Measurements from ENCODE around the gene ARMC12.

Gene ARMC12

GRCh38 chr6:35752330-35752729 lies 15.5 kb downstream of the ARMC12 start:
- H3K4me3 ChIP-seq (ENCODE audit: low read depth, low read length), result no peak overlapping the region
- H2AFZ ChIP-seq (ENCODE audit: low read length, unreplicated experiment), result no peak overlapping the region
- no peaks in the 10 kb centered on the region for H3K79me2 ChIP-seq (ENCODE audit: control insufficient read depth, insufficient read depth, low read length, unreplicated experiment)
- H3K36me3 ChIP-seq (ENCODE audit: insufficient read depth, low read length), result no peaks in the 10 kb centered on the region
- no peaks in the 10 kb centered on the region for H3K4me1 ChIP-seq (ENCODE audit: control insufficient read depth, insufficient read depth, low read length, unreplicated experiment)
- no peak overlapping the region for H3K27ac ChIP-seq (ENCODE audit: low read depth, low read length)
- no peaks in the 10 kb centered on the region; the same call in 1 of the 2 replicates for H3K27me3 ChIP-seq (ENCODE audit: insufficient read depth, low read length)

DNA sequence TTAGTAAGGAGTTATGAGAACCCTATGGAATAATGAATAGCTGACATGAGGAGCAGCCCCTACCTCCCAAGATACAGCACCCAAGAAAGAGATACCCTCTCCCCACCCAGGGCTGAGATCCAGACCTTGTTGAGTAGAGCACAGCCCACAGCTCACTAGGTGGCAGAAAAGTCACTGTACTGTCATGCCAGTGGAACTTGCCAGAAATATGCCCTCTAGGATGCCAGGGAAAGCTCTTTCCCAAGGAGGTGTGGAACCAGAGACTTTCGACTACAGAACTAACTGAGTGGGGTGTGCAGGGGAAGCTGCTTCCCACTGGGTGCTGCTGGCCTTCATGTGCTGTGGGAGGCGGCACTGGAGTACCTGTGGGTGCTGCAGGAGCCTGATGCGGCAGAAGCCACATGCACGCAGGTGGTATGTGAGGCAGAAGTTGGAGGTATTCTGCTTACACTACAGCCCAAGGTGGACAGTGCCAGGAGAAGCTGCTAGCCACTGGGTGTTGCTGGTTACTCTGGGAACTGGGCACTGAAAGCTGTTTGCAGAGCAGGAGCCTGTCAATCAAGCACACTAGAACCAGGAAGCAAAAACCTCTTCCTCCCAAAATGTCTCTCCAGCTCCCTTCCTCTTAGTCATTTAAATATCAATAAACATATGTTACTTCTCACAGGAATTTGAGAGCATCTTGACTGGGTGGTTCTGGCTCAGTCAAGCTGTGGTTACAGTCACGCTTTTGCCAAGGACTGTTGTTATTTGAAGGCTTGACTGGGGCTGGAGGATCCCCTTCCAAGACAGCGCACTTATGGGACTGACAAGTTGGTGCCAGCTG lies 17.8 kb downstream of the ARMC12 start:
- Histone ChIP-seq H3K36me3 (ENCODE audit: insufficient read depth, low read length) (no peaks in the 10 kb centered on the region), H3K4me3 (ENCODE audit: low read depth, low read length) (no peak overlapping the region), H3K79me2 (ENCODE audit: control insufficient read depth, insufficient read depth, low read length, unreplicated experiment) (no peaks in the 10 kb centered on the region), H3K4me1 (ENCODE audit: control insufficient read depth, insufficient read depth, low read length, unreplicated experiment) (no peaks in the 10 kb centered on the region), H3K27ac (ENCODE audit: low read depth, low read length) (no peak overlapping the region), H3K27me3 (ENCODE audit: insufficient read depth, low read length) (no peaks in the 10 kb centered on the region; the same call in 1 of the 2 replicates), H2AFZ (ENCODE audit: low read length, unreplicated experiment) (no peak overlapping the region)

DNA sequence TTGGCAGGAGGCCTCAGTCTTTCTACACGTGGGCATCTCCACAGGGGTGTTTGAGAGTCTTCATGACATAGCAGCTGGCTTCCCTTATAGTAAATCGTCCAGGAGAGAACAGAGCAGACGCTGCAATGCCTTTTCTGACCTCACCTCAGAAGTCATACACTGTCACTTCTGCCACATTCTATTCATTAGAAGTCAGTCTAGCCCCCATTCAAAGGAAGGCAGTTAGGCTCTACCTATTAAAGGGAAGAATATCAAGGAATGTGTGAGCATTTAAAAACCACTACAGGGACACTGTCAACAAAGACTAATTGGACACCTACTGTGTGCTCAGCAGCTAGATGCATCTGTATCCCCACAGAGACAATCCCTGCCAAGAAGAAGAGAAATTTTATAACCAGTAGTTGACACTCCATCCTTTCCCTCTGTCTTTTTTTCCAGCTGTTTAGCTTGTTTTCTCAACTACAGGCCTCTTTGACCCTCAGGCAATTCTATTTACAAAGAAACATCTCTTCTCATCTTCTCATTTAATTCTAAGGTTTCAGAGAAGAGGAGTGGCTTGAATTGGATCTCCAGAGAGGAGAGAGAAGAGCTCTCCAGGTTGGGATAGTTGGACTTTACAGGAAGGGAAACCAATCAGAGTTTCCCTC lies 18.6 kb downstream of the ARMC12 start:
- no peak overlapping the region for H3K27ac ChIP-seq (ENCODE audit: low read depth, low read length)
- no peaks in the 10 kb centered on the region for H3K36me3 ChIP-seq (ENCODE audit: insufficient read depth, low read length)
- H2AFZ ChIP-seq (ENCODE audit: low read length, unreplicated experiment), result no peak overlapping the region
- H3K4me3 ChIP-seq (ENCODE audit: low read depth, low read length), result no peak overlapping the region
- H3K79me2 ChIP-seq (ENCODE audit: control insufficient read depth, insufficient read depth, low read length, unreplicated experiment), result no peaks in the 10 kb centered on the region
- no peaks in the 10 kb centered on the region for H3K4me1 ChIP-seq (ENCODE audit: control insufficient read depth, insufficient read depth, low read length, unreplicated experiment)
- peaks cover 2% of the 10 kb centered on the region for H3K27me3 ChIP-seq (ENCODE audit: insufficient read depth, low read length)

DNA sequence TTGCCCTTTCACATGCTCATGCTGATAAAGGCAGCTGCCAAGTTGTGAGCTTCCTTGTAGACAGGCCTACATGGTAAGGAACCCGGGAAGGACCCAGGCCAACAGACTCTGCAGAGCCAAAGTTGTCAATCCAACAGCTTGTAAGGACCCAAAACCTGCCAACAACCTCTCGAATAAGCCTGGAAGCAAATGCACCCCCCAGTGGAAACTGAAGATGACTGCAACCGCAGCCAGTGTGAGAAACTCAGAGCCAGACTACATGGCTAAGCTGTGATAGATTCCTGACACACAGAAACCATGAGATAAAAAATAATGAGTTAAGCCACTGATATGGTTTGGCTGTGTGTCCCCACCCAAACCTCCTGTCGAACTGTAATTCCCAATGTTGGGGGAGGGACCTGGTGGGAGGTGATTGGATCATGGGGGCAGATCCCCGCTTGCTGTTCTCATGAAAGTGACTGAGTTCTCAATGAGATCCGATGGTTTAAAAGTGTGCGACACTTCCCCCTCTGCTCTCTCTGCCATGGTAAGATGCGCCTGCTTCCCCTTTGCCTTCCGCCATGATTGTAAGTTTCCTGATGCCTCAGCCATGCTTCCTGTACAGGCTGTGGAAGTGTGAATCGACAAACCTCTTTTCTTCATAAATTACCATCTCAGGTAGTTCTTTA lies 20.8 kb downstream of the ARMC12 start:
- Histone ChIP-seq H3K27ac (ENCODE audit: low read depth, low read length) (no peak overlapping the region), H3K36me3 (ENCODE audit: insufficient read depth, low read length) (no peaks in the 10 kb centered on the region), H2AFZ (ENCODE audit: low read length, unreplicated experiment) (no peak overlapping the region), H3K79me2 (ENCODE audit: control insufficient read depth, insufficient read depth, low read length, unreplicated experiment) (no peaks in the 10 kb centered on the region), H3K4me1 (ENCODE audit: control insufficient read depth, insufficient read depth, low read length, unreplicated experiment) (no peaks in the 10 kb centered on the region), H3K4me3 (ENCODE audit: low read depth, low read length) (no peak overlapping the region), H3K27me3 (ENCODE audit: insufficient read depth, low read length) (peaks cover 15% of the 10 kb centered on the region)

DNA sequence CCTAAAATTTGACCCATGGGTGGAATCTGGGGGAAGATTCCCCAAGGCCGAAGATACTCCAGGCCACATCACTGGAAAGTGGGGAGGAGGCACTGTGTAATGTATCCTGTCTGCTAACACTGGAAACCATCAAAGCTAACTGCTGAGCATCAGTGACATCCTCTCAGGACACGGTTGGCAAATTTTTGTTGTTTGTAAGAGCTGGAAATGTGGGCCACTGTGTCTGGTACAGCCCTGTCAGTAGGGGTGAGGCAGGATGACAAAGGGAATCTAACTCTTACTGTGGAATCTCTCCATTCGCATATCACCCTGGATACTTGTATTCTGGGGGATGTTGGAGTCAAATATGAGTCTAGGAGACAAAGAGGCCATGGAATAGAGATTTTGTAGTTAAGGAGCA lies 22.6 kb downstream of the ARMC12 start:
- Histone ChIP-seq H3K4me3 (ENCODE audit: low read depth, low read length) (no peak overlapping the region), H2AFZ (ENCODE audit: low read length, unreplicated experiment) (no peak overlapping the region), H3K36me3 (ENCODE audit: insufficient read depth, low read length) (no peaks in the 10 kb centered on the region), H3K27me3 (ENCODE audit: insufficient read depth, low read length) (peaks cover 33% of the 10 kb centered on the region), H3K79me2 (ENCODE audit: control insufficient read depth, insufficient read depth, low read length, unreplicated experiment) (no peaks in the 10 kb centered on the region), H3K27ac (ENCODE audit: low read depth, low read length) (no peak overlapping the region), H3K4me1 (ENCODE audit: control insufficient read depth, insufficient read depth, low read length, unreplicated experiment) (no peaks in the 10 kb centered on the region)

- Histone ChIP-seq H2AFZ (ENCODE audit: low read length, unreplicated experiment) (no peak overlapping the region), H3K27me3 (ENCODE audit: insufficient read depth, low read length) (peaks cover 52% of the 10 kb centered on the region), H3K4me3 (ENCODE audit: low read depth, low read length) (no peak overlapping the region), H3K36me3 (ENCODE audit: insufficient read depth, low read length) (no peaks in the 10 kb centered on the region), H3K27ac (ENCODE audit: low read depth, low read length) (no peak overlapping the region), H3K79me2 (ENCODE audit: control insufficient read depth, insufficient read depth, low read length, unreplicated experiment) (no peaks in the 10 kb centered on the region), H3K4me1 (ENCODE audit: control insufficient read depth, insufficient read depth, low read length, unreplicated experiment) (no peaks in the 10 kb centered on the region)
These were observed 28.9 kb downstream of the ARMC12 start for GRCh38 chr6:35765739-35766138.

DNA sequence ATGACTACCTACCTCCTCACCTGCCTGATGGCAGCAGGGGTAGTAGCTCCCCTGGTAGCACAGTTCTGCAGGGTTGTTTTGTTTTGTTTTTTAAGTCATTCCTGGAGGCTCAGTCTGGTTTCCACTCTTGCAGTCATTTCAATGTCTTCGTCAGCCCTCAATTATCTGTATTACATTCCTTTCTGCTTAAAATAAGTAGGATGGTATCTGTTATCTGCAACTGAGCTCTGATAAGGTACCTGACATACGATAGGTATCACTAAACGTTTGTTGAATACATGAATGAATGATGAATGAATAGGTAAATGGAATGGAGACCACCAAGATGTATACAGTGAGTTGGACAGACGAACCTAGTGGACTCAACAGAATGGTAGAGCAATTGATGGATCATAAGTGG lies 32.4 kb downstream of the ARMC12 start:
- no peak overlapping the region for H2AFZ ChIP-seq (ENCODE audit: low read length, unreplicated experiment)
- H3K36me3 ChIP-seq (ENCODE audit: insufficient read depth, low read length), result no peaks in the 10 kb centered on the region
- H3K27me3 ChIP-seq (ENCODE audit: insufficient read depth, low read length), result peaks cover 27% of the 10 kb centered on the region
- no peaks in the 10 kb centered on the region for H3K79me2 ChIP-seq (ENCODE audit: control insufficient read depth, insufficient read depth, low read length, unreplicated experiment)
- no peak overlapping the region for H3K4me3 ChIP-seq (ENCODE audit: low read depth, low read length)
- no peak overlapping the region for H3K27ac ChIP-seq (ENCODE audit: low read depth, low read length)
- H3K4me1 ChIP-seq (ENCODE audit: control insufficient read depth, insufficient read depth, low read length, unreplicated experiment), result no peaks in the 10 kb centered on the region

DNA sequence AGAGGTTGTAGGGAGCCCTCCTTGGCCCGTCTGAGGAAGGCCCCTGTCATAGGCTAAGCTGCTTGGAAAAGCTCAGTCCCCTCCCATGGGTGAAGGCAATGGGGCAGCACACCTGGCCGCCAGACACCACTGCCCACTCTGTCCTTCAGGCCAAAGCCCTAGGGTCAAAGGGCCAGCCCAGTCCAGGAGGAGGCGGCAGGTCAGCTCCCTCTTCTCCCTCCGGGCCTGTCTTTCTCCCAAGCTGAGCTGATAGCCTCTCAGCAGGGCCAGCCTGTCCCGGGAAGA lies 34.5 kb downstream of the ARMC12 start:
- H3K4me1 ChIP-seq (ENCODE audit: control insufficient read depth, insufficient read depth, low read length, unreplicated experiment), result no peaks in the 10 kb centered on the region
- no peaks in the 10 kb centered on the region for H3K36me3 ChIP-seq (ENCODE audit: insufficient read depth, low read length)
- H3K27ac ChIP-seq (ENCODE audit: low read depth, low read length), result no peak overlapping the region
- no peak overlapping the region for H2AFZ ChIP-seq (ENCODE audit: low read length, unreplicated experiment)
- H3K27me3 ChIP-seq (ENCODE audit: insufficient read depth, low read length), result peaks cover 21% of the 10 kb centered on the region
- H3K4me3 ChIP-seq (ENCODE audit: low read depth, low read length), result no peak overlapping the region
- H3K79me2 ChIP-seq (ENCODE audit: control insufficient read depth, insufficient read depth, low read length, unreplicated experiment), result no peaks in the 10 kb centered on the region

DNA sequence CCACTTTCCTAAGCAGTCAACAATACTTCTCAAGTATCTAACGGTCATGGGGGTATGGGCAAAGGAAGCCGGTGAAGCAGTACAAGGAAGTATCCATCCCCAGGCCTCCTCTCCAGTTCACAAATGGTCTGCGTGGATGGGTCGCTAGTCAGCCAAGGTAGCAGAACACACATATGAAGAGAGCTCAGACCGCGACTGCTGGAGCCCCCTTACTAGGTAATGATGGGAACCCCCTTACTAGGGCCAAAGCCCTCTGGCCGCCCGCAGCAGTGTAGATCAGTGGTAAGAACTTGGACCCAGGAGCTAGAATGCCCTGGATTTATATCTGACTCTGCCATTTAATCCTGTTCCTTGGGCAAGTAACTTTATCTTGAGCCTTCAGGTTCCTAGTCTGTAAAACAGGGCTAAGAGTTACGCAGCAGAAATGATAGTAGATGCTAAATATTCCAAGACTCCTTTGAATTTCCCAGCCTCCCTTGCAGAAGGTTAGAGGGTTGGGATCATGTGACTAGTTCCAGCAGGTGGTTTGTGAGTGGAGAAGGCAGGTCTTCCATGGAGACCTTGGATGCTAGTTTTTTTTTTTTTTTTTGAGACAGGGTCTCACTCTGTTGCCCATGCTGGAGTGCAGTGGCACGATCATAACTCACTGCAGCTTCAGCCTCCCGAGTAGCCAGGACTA lies 37.4 kb downstream of the ARMC12 start:
- peaks cover 15% of the 10 kb centered on the region for H3K27me3 ChIP-seq (ENCODE audit: insufficient read depth, low read length)
- H3K4me1 ChIP-seq (ENCODE audit: control insufficient read depth, insufficient read depth, low read length, unreplicated experiment), result no peaks in the 10 kb centered on the region
- no peaks in the 10 kb centered on the region for H3K79me2 ChIP-seq (ENCODE audit: control insufficient read depth, insufficient read depth, low read length, unreplicated experiment)
- no peak overlapping the region for H3K4me3 ChIP-seq (ENCODE audit: low read depth, low read length)
- no peak overlapping the region for H3K27ac ChIP-seq (ENCODE audit: low read depth, low read length)
- no peaks in the 10 kb centered on the region for H3K36me3 ChIP-seq (ENCODE audit: insufficient read depth, low read length)
- H2AFZ ChIP-seq (ENCODE audit: low read length, unreplicated experiment), result no peak overlapping the region

DNA sequence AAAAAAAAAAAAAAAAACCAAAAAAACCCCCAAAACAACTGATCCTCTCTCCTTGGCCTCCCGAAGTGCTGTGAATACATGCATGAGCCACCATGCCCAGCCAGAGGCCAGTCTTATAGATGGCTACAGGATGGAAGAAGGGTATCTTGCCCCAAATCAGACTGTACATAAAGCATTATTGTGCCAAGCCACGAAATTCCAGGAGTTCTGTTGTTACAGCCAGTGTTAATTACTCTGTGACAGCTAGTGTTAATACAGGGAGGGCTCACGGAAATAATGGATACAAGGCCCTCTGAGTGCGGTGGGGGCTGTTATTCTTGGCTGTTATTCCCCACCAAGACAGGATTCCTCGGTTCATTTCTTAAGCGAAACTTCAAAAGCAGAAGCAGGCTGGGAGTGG lies 38.2 kb downstream of the ARMC12 start:
- H3K36me3 ChIP-seq (ENCODE audit: insufficient read depth, low read length), result no peaks in the 10 kb centered on the region
- no peaks in the 10 kb centered on the region for H3K4me1 ChIP-seq (ENCODE audit: control insufficient read depth, insufficient read depth, low read length, unreplicated experiment)
- no peak overlapping the region for H2AFZ ChIP-seq (ENCODE audit: low read length, unreplicated experiment)
- no peak overlapping the region for H3K27ac ChIP-seq (ENCODE audit: low read depth, low read length)
- H3K4me3 ChIP-seq (ENCODE audit: low read depth, low read length), result no peak overlapping the region
- no peaks in the 10 kb centered on the region for H3K79me2 ChIP-seq (ENCODE audit: control insufficient read depth, insufficient read depth, low read length, unreplicated experiment)
- peaks cover 14% of the 10 kb centered on the region for H3K27me3 ChIP-seq (ENCODE audit: insufficient read depth, low read length)

All from ACC112 (cell line).